NCI-H187 (cell line): ENCODE data around the gene ZNF541.

Source experiments
- DNase-seq, 2 experiments: peaks; one replicate each; lab custom pipeline; 2025; lab: John Stamatoyannopoulos, UW

ZNF541 gene

DNA sequence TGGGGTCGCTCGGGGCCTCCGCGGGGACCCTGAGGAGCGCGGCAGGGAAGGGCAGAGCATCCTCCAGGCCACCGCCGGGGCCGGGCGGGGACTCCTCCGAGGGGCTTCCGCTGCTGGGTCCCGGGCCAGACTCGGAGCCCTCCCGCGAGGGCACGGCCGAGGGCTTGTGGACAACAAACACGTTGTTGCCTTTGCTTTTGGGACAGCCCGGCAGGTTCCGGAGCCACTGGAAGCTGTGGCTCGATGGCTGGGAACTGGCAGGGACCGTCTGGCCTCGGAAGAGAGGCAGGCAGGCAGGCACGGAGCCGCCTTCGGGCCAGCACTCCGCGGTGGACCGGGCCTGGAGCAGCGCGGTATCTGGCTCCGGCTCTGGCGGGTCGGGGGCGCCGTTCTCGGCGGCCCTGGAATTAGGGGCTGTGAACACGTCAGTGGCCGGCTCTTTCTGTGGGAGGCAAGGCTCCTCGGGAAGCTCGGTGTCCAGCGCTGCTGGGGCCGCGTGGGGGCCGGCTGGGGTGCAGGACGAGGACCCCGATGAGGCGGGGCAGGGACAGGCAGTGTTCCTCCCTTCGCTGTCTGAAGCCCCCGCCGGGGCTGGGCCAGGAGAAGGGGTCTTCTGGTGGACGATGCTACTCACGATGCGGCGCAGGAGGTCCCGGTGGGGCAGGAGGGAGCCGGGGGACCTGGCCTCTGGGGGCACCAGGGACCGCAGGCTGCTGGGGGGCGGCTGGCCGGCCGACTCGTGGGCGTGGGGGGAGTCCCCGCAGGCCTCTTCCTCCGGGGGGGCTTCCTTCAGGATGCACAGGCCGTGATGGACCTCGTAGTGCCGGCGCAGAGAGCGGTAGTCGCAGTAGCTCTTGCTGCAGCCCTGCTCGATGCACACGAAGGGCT, 27.6 kb downstream of the ZNF541 start:
- DNase-seq: no peak

DNA sequence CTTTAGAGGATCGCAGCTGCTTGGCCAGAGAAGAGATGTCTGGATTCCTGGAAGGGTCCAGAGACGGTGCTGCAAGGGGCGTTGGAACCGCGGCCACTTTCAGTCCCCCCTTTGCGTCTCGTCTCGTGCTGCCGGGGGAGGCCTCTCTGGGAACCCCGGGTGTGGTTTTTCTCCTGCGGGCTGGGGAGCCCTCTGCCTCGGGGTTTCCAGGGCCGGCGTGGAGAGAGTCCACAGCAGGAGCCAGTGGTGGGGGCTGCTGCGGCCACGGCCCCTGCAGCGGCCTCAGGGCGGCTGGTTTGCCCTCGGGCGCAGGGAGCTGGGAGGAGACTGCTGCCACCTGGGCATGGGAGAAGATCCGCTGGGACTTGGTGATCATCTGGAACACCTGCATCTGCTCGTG, 28.5 kb downstream of the ZNF541 start:
- no peak for DNase-seq

DNA sequence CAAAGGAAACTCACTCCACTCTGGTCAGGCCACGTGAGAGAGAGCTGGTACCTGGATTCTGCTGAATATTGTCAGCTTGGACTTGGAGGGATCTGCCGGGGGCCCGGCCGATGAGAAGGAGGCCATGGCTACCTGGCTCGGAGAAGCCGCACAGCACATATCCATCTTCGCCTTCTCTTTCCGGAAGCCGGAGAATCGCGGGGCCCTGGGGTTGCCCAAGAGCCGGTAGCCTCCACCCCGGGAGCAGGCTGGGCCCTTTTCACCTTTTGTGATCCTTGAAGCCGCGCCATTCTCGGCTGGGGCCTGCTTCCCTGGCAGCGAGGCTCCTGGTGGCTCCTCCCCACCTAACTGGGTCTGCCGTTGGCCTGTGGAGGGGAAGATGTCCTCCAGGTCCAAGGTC, 28.9 kb downstream of the ZNF541 start:
- DNase-seq: no peak

DNA sequence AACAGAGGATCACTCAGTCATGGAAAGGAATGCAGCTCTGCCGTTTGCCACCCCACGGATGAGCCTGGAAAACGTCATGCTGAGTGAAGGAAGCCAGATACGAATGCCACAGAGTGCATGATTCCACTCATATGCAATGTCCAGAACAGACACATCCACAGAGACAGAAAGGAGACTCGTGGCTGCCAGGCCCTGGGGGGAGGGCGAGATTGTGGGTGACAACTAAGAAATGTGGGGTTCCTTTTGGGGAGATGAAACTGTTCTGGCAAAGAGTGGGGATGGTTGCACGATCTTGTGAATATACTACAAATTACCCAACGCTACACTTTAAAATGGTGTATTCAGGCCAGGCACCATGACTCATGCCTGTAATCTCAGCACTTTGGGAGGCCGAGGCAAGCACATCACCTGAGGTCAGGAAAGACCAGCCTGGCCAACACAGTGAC, 30.9 kb downstream of the ZNF541 start:
- DNase-seq: no peak

DNA sequence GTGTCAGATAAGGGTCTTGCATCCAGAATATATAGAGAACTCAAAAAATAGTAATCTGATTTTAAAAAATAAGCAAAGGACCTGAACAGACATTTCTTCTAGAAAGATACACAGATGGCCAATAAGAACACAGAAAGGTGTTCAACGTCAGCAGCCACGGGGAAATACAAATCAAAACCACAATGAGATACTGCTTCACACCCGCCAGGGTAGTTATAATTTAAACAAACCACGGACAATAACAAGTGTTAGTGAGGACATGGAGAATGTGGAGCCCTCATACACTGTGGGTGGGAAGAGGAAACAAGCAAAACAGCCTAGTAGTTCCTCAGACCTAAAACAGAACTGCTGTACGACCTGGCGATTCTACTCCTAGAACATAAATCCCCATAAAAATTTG, 31.4 kb downstream of the ZNF541 start:
- no peak for DNase-seq

DNA sequence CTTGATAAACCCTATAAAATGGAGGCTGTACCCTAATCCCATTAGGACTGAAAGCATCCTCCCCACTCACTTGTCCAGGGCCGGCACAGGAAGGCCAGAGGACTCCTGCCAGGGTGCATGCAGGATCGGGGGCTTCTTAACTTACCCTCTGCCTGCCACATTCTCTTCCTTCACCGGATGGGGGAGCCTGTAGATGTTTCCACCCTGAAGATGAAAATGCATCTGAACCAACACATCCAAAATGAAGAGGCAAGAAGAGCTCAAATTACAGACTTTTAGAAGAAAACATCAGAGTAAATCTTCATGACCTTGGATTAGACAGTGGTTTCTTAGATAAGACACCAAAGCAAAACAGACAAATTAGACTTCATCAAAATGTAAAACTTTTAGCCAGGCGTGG, 32.2 kb downstream of the ZNF541 start:
- no peak for DNase-seq

DNA sequence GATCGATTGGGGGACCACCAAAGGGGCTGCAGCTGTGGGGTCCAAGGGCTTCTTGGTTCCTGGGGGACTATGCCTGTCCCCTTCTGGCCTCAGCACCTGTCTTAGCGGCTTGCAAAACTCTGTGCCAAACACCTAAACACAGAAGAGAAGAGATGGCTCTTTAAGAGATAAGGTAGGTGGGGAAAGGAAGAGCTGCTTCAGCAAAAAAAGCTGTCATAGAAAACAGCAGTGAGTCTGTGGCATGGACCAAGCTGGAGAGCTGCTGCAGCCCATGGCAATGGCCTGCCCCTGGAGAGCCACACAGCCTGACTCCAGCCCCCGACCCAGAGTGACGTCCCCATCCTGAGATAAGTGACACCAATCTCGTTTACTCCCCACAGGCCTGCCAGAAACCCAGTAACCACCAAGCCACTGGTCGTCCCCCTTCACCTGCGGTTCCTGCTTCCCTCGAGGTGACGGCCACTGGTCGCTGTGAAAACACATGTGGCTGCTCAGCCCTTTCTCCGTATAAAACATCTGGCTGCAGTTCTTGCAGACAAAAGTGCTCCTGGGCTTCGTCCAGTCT, 33.1 kb downstream of the ZNF541 start:
- DNase-seq: no peak

DNA sequence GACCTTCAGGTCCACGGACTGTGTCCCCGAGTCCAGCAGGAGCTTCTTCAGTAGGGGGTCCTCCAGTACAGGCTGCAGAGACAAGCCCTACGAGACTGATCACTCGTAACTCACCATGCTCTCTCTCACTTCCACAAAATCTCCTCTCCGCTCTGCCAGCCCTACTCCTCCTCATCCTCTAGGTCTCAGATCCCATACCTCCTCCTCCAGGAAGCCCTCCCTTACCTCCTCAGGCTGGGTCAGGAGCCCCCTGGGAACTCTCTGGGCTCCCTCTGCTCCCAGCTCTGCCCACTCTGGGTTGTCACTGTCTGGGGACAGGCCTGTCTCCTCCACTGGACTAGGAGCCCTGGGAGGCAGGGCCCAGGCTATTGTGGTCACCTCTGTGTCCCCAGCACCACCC, 34.1 kb downstream of the ZNF541 start:
- DNase-seq: no peak

DNA sequence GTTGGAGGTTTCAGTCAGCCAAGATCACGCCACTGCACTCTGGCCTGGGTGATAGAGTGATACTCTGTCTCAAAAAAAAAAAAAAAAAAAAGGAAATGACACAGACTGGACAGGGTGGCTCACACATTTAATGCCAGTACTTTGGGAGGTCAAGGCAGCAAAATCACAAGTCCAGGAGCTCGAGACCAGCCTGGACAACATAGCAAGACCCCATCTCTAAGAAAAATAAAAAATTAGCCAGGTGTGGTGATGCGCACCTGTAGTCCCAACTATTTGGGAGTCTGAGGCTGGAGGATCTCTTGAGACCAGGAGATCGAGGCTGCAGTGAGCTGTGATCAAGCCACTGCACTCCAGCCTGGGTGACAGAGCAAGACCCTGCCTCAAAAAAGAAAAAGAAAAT, 35.5 kb downstream of the ZNF541 start:
- DNase-seq: no peak

DNA sequence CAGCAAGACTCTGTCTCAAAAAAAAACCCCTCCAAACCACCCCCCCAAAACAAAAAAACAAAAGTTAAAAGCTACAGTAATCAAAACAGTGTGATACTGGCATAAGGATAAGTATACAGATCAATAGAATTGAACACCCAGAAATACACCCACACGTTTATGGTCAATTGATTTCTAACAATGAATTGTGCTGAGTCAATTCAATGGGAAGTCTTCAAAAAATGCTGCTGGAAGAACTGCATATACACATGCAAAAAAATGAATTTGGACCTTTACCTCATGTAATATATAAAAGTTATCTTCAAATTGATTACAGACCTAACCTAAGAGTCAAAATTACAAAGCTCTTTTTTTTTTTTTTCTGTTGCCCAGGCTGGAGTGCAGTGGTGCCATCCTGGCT, 38.3 kb downstream of the ZNF541 start:
- DNase-seq: no peak

DNA sequence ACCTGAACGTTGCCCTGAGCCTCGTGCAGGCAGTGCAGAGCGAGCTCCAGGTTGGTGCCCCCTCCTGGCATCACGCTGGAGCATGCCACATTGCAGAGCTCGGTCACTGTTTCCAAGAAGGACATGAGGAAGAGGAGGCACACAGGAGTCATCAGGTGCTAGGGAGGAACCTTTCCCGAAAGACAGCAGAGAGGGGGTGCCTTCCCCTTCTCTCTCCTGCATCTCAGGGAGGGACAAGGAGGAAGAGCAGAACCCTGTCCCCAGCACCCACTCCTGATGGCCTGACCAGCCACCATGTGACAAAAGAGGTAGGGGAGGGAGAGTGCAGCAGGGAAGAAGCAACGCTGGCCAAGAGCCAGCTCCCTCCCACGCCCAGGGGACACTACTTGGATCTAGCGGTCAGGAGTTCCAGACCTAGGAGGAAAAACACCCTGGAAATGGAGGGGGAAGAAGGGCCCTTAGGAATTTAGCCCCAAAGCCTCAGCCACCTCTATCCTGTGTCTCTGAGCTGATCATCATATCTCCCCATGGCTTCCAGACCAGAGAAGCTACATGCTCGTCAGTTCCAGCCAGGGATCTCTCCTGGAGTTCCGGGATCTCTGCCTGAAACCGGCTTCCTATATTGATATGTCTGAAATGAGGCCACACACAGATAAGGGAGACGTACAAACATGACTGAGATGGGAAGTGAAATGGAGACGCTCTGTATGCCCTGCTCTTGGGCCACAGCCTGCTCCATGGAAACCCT, 41.1 kb downstream of the ZNF541 start:
- no peak for DNase-seq

DNA sequence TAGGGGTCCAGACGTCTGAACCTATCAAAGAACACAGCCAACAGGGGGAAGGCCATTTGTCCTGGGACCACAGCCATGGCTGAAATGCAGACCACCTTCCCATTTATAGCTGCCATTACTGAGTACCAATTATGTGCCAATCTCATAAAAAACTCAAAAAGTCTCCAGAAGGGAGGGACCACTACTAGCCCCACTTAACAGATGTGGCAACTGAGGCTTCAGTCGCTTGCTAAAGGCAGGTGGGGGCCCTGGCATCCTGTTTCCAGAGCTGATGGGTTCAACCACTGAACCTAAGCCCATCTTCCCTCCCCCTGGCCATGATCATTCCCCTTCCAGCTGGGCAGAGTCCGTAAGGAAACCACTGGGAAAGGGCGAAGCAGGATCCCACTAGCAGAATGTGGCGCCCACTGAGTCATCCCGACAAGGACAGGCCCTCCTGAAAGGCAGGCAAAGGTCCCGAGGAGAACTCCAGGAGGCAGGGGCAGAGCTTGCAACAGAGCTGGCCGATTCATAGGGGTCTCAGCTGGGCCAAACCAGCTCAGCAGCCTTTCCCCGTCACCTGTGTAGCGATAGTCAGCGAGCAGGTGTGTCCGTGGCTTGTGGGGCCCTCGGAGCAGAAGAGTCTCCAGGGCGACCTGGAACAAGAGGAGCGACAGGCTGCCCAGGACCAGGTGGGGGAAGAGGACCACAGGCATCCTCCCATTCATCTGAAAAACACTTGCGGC, 43.8 kb downstream of the ZNF541 start:
- DNase-seq: no peak

DNA sequence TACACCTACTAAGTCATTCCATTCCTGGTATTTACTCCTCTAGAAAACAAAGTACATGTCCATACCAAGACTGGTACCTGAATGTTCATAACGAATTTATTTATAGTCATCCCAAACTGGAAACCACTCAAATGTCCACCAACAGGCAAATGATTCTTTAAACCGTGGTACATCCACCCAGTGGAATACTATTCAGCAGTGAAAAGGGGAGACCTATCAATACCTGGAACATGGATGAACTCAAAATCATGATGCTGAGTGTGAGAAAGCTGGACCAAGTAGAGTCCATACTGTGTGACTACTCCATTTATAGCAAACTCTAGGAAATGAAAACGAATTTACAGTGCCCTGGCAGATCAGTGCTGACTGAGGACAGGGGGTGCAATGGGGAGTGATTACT, 46.1 kb downstream of the ZNF541 start:
- DNase-seq: no peak

DNA sequence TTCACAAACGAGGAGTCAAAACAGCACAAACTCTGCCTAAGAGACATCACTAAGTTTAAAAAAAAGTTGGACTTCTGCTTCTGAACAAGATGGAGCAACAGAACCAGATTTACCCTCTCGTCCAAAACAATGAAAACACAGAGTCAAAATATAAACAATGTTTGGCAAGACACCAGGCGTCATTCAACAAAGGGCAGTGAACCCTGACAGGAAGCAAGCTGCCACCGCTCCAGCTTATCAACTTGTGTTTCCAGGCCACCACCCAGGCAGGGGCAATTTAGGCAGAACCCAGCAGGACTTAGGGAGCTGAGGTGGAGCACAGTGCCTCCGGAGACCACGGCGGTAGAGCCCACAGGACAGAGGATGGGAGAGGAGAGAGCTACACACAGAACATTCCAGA, 49.5 kb downstream of the ZNF541 start:
- no peak for DNase-seq
